HepG2 (cell line): Measurements from ENCODE around the gene YIPF2. TPM values are rescaled to one million over a fixed set of nuclear protein-coding genes. Genes with fewer than 3 reads are reported as not detected.

ENCODE experiments used
- ATAC-seq: fragments of 200-7000 bp; cut with Tn5 transposase; 3 replicates; pipeline ENCODE4 v1.9.1; 2020; ENCODE audit warnings: mild to moderate bottlenecking, moderate library complexity
- BruUV-seq: library from RNA; stranded (reverse); fragments of 400-500 nt; replicated peaks from 2 replicates; lab custom pipeline; 2021; lab: Mats Ljungman, UMichigan
- CTCF ChIA-PET: fragments of 300-600 bp; formaldehyde crosslinking; extraction: SDS; loops from one replicate; lab custom pipeline; 2021; ENCODE audit warnings: low total read pairs, inconsistent platforms, low intra/inter-chr PET ratio; lab: Yijun Ruan, JAX
- POLR2A ChIA-PET: fragments of 350-600 bp; sonication (Branson Sonifier 250); formaldehyde crosslinking; loops from one replicate; lab custom pipeline; 2020; ENCODE audit warnings: antibody characterized with exemption, inconsistent platforms; lab: Yijun Ruan, JAX
- DNase-seq: peaks from one replicate; pipeline ENCODE4 v3.0.0-alpha.2; 2015; ENCODE audit warnings: low spot score
- FAIRE-seq: peaks from 3 replicates; lab custom pipeline; 2011; peaks lifted over from hg19 to GRCh38; lab: Jason Lieb, UNC
- H2AFZ ChIP-seq: one replicate; pipeline ENCODE4 v1.6.1; 2011; ENCODE audit warnings: low read length, inconsistent platforms
- H3K27ac ChIP-seq: fragments of 300-600 bp; 3 replicates; pipeline ENCODE4 v1.8.0; 2011; ENCODE audit warnings: mixed run types, mild to moderate bottlenecking, mixed read lengths, low read length, inconsistent platforms; ENCODE audit not compliant: insufficient read depth; ENCODE audit errors: extremely low read length
- H3K27me3 ChIP-seq, 2 experiments: fragments of 200-600 bp in 1 of 2; 2 replicates in 1 of 2; 3 replicates in 1 of 2; pipeline versions ENCODE4 v1.6.0 to v1.8.0; 2011; ENCODE audit warnings: low read length in 2 of 2, mild to moderate bottlenecking in 2 of 2, moderate library complexity in 2 of 2, inconsistent platforms in 1 of 2; ENCODE audit not compliant: insufficient read depth in 2 of 2, control insufficient read depth in 1 of 2
- H3K36me3 ChIP-seq, 2 experiments: fragments of 200-600 bp in 1 of 2; replicated peaks in 1 of 2; 2 replicates in 1 of 2; 3 replicates in 1 of 2; pipeline versions ENCODE4 v1.5.1 to v1.8.0; 2011; ENCODE audit warnings: low read length in 2 of 2, inconsistent platforms in 1 of 2; ENCODE audit not compliant: insufficient read depth in 2 of 2, control insufficient read depth in 1 of 2
- H3K4me1 ChIP-seq: 2 replicates; pipeline ENCODE4 v1.5.1; 2012; ENCODE audit warnings: low read length, inconsistent platforms; ENCODE audit not compliant: insufficient read depth
- H3K4me2 ChIP-seq: 2 replicates; pipeline ENCODE4 v1.6.0; 2011; ENCODE audit warnings: low read depth, low read length, inconsistent platforms
- H3K4me3 ChIP-seq, 3 experiments: fragments of 200-600 bp in 1 of 3; sonication (generic), shearing (Covaris generic) in 1 of 3; replicated peaks in 1 of 3; 2 replicates each; pipeline ENCODE4 v1.5.1; 2011 to 2016; ENCODE audit warnings: low read length in 3 of 3, inconsistent platforms in 2 of 3, low read depth in 2 of 3, mild to moderate bottlenecking in 2 of 3, control low read depth in 1 of 3, mixed read lengths in 1 of 3; ENCODE audit not compliant: insufficient read depth in 1 of 3
- H3K79me2 ChIP-seq: one replicate; pipeline ENCODE4 v1.6.1; 2011; ENCODE audit warnings: low read length, inconsistent platforms; ENCODE audit not compliant: insufficient read depth
- H3K9ac ChIP-seq: 2 replicates; pipeline ENCODE4 v1.6.0; 2011; ENCODE audit warnings: mild to moderate bottlenecking, low read depth, low read length, inconsistent platforms; ENCODE audit not compliant: insufficient read depth
- H3K9me3 ChIP-seq: 2 replicates; pipeline ENCODE4 v1.5.1; 2012; ENCODE audit warnings: mild to moderate bottlenecking, low read length
- H4K20me1 ChIP-seq: 2 replicates; pipeline ENCODE4 v1.6.0; 2011; ENCODE audit warnings: inconsistent platforms, mild to moderate bottlenecking, low read length, moderate library complexity; ENCODE audit not compliant: insufficient read depth
- AGO1 ChIP-seq: fragments of 200-400 bp; formaldehyde crosslinking; IDR thresholded peaks from 2 replicates; pipeline ENCODE4 v1.6.1; 2017; ENCODE audit warnings: mild to moderate bottlenecking, low read depth, low read length, moderate library complexity; ENCODE audit not compliant: poor library complexity, severe bottlenecking
- AGO2 ChIP-seq: fragments of 200-400 bp; formaldehyde crosslinking; optimal IDR thresholded peaks from 2 replicates; pipeline ENCODE3; 2017; ENCODE audit warnings: mild to moderate bottlenecking, low read depth, low read length, moderate library complexity
- CREB1 ChIP-seq, 2 experiments: fragments of 450-650 bp in 1 of 2; IDR thresholded peaks; 2 replicates each; pipeline ENCODE4 v1.6.1; 2016 to 2017; ENCODE audit warnings: control low read depth in 1 of 2, mild to moderate bottlenecking in 1 of 2, missing compliant biosample characterization in 1 of 2, missing genetic modification characterization in 1 of 2
- POLR2G ChIP-seq: fragments of 200-400 bp; formaldehyde crosslinking; IDR thresholded peaks from 2 replicates; pipeline ENCODE4 v1.6.1; 2018; ENCODE audit warnings: mild to moderate bottlenecking, low read depth, low read length, moderate library complexity
- WGBS: methylation state at CpG from one replicate; pipeline ENCODE4 v1.1.6; 2017; ENCODE audit warnings: low lambda C conversion rate; 5-methylcytosine and 5-hydroxymethylcytosine counted together
- in situ Hi-C: cut with HindIII; loops from 2 replicates; pipeline ENCODE4 v1.10.0; 2017; ENCODE audit warnings: low pct_unique_long_range_greater_than_20kb; ENCODE audit not compliant: extremely low pct_ligation_motif_present
- intact Hi-C: fragments of 100-400 bp; cut with micrococcal nuclease; formaldehyde crosslinking; loops from one replicate; pipeline ENCODE4 v1.10.0; 2022; ENCODE audit not compliant: unreplicated experiment
- polyA plus RNA-seq, 8 experiments: library from polyadenylated mRNA; depleted of rRNA in 3 of 8; stranded (reverse) in 7 of 8; unstranded in 1 of 8; fragments of >200 nt; fragmentation: Illumina TruSeq in 4 of 8; extraction: Trizol in 4 of 8; gene quantifications; 2 replicates each; pipeline versions ENCODE4 v1.2.1 to v1.2.3, GENCODE V29; 2011 to 2016; ENCODE audit warnings: low read depth in 4 of 8, missing spikeins in 1 of 8, mixed read lengths in 1 of 8; ENCODE audit not compliant: insufficient read depth in 1 of 8
- total RNA-seq, 5 experiments: library from RNA; depleted of rRNA; stranded (reverse); fragments of >200 nt; fragmentation: Illumina TruSeq; extraction: Trizol; gene quantifications; 2 replicates each; pipeline ENCODE4 v1.2.3, GENCODE V29; 2016; ENCODE audit warnings: low read depth in 1 of 5
- TF ChIP-seq, protein P1 (sequence below): sonication (generic); formaldehyde crosslinking; IDR thresholded peaks from 2 replicates; pipeline ENCODE4 v1.4.0; 2020; ENCODE audit warnings: missing genetic modification reagents, mild to moderate bottlenecking, borderline replicate concordance

The YIPF2 gene
- total and polyA plus RNA-seq, 2 of the 13 experiments (the other 11 are each of a cell fraction or from before 2014, with no cell fraction given) = 37.3 to 53.2 TPM

DNA sequence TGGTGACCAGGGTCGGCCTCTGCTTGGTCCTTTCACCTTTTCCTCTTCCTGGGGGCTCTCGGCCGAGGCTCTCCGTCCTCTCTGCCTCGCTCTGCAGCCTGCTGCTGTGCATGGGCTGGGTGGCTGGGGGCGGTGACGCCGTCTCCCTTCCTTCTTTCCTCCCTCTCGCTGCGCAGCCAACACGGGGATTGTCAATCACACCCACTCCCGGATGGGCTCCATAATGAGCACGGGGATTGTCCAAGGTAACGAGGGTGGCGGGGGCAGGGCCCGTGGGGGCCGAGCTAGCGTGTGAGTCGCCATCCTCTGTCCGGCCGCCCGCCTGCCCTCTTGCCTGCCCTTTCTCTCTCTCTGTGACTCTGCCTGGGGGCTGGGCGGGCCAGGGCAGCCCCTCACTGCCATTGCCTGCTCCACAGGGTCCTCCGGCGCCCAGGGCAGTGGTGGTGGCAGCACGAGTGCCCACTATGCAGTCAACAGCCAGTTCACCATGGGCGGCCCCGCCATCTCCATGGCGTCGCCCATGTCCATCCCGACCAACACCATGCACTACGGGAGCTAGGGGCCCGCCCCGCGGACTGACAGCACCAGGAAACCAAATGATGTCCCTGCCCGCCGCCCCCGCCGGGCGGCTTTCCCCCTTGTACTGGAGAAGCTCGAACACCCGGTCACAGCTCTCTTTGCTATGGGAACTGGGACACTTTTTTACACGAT lies 7.1 kb downstream of the YIPF2 start:
- Histone ChIP-seq H3K27me3 (no peaks in the 10 kb centered on the region), H3K79me2 (no peaks in the 10 kb centered on the region), H2AFZ (no peak overlapping the region), H3K27ac (no peak overlapping the region), H3K4me2 (no peak overlapping the region), H3K9me3 (no peaks in the 10 kb centered on the region), H3K4me1 (no peaks in the 10 kb centered on the region), H3K4me3 (no peak overlapping the region), H3K9ac (no peak overlapping the region), H3K36me3 (peaks cover 31 to 45% of the 10 kb centered on the region in 2 experiments; a peak in 4 of 5 replicates), H4K20me1 (no peaks in the 10 kb centered on the region)
- intact Hi-C loops (loop anchor here (10.0 kb wide), 1 partner anchor 47 kb away; the partner anchor contains the start of gene CARM1), in situ Hi-C loops (no loop called here)
- TF ChIP-seq CREB1 (IDR thresholded peaks at IDR 0.05) = no peak
- TF ChIP-seq CREB1 (CRISPR knock-in tag; IDR thresholded peaks at IDR 0.05) = no peak
- TF ChIP-seq, protein P1, sequence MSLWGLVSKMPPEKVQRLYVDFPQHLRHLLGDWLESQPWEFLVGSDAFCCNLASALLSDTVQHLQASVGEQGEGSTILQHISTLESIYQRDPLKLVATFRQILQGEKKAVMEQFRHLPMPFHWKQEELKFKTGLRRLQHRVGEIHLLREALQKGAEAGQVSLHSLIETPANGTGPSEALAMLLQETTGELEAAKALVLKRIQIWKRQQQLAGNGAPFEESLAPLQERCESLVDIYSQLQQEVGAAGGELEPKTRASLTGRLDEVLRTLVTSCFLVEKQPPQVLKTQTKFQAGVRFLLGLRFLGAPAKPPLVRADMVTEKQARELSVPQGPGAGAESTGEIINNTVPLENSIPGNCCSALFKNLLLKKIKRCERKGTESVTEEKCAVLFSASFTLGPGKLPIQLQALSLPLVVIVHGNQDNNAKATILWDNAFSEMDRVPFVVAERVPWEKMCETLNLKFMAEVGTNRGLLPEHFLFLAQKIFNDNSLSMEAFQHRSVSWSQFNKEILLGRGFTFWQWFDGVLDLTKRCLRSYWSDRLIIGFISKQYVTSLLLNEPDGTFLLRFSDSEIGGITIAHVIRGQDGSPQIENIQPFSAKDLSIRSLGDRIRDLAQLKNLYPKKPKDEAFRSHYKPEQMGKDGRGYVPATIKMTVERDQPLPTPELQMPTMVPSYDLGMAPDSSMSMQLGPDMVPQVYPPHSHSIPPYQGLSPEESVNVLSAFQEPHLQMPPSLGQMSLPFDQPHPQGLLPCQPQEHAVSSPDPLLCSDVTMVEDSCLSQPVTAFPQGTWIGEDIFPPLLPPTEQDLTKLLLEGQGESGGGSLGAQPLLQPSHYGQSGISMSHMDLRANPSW = no peak
- TF ChIP-seq POLR2G = peak; percentile 26; the same call in 1 of the 2 replicates
- TF ChIP-seq AGO2 = peak; percentile 52
- peak; percentile 26 for TF ChIP-seq AGO1
- no peak for FAIRE-seq
- no peak for DNase-seq
- WGBS = 96% methylated on average over 28 of the region's 43 CpGs
- peak; percentile 3; the same call in 2 of the 3 replicates for ATAC-seq
- ChIA-PET CTCF (no interaction called here), POLR2A (no interaction called here)
- no TSS peak for BruUV-seq
